ENCODE measurements around the gene PRKAG2.

Gene PRKAG2

DNA sequence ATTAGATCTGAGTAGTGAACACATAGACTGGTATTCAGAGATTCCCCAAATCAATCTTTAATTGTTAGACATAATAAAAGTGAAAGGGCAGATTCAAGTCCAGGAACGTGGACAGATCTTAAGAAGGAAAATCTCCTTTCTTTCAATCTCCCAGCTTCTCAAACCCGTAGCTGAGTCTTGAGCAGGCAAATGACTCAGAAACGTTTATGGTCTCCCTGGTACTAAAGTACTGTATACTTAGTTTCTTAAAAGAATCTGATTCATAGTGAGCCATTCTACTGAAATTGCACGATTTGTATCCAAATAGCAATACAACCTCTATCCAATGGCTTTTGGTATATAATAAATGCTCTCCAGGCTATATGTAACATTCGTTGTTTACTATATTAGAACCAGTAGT is 216.8 kb downstream of the PRKAG2 start:
- no peaks in the 10 kb centered on the region for H3K36me3 ChIP-seq (ENCODE audit: control insufficient read depth, insufficient read depth, low read length)
- H3K4me2 ChIP-seq (ENCODE audit: low read length): no peak overlapping the region
- H3K79me2 ChIP-seq: no peaks in the 10 kb centered on the region
- no peaks in the 10 kb centered on the region for H3K9me3 ChIP-seq (ENCODE audit: control insufficient read depth, low read length)
- no peak overlapping the region for H3K9ac ChIP-seq
- no peak overlapping the region for H2AFZ ChIP-seq
- no peaks in the 10 kb centered on the region for H3K27me3 ChIP-seq (ENCODE audit: control insufficient read depth, insufficient read depth, low read length)
- no peak overlapping the region for H3K27ac ChIP-seq
- H3K4me1 ChIP-seq: no peaks in the 10 kb centered on the region
- H3K4me3 ChIP-seq (ENCODE audit: low read depth, low read length): no peak overlapping the region
- no peak for TF ChIP-seq CTCF (IDR thresholded peaks at IDR 0.05)

GRCh38 chr7:151659219-151659618 is 217.7 kb downstream of the PRKAG2 start:
- no peaks in the 10 kb centered on the region for H3K36me3 ChIP-seq (ENCODE audit: control insufficient read depth, insufficient read depth, low read length)
- no peak overlapping the region for H3K4me3 ChIP-seq (ENCODE audit: low read depth, low read length)
- H3K4me1 ChIP-seq: no peaks in the 10 kb centered on the region
- no peaks in the 10 kb centered on the region for H3K27me3 ChIP-seq (ENCODE audit: control insufficient read depth, insufficient read depth, low read length)
- no peak overlapping the region for H3K27ac ChIP-seq
- H2AFZ ChIP-seq: no peak overlapping the region
- no peak overlapping the region for H3K9ac ChIP-seq
- H3K79me2 ChIP-seq: no peaks in the 10 kb centered on the region
- TF ChIP-seq CTCF (IDR thresholded peaks at IDR 0.05): no peak
- no peaks in the 10 kb centered on the region for H3K9me3 ChIP-seq (ENCODE audit: control insufficient read depth, low read length)
- no peak overlapping the region for H3K4me2 ChIP-seq (ENCODE audit: low read length)

- Histone ChIP-seq H3K27me3 (ENCODE audit: control insufficient read depth, insufficient read depth, low read length) (no peaks in the 10 kb centered on the region), H3K4me2 (ENCODE audit: low read length) (no peak overlapping the region), H3K9ac (no peak overlapping the region), H3K27ac (no peak overlapping the region), H3K9me3 (ENCODE audit: control insufficient read depth, low read length) (no peaks in the 10 kb centered on the region), H3K4me3 (ENCODE audit: low read depth, low read length) (no peak overlapping the region), H3K4me1 (no peaks in the 10 kb centered on the region), H3K79me2 (no peaks in the 10 kb centered on the region), H3K36me3 (ENCODE audit: control insufficient read depth, insufficient read depth, low read length) (no peaks in the 10 kb centered on the region), H2AFZ (no peak overlapping the region)
- TF ChIP-seq CTCF (IDR thresholded peaks at IDR 0.05): no peak
Measured at GRCh38 chr7:151658778-151659177, 218.1 kb downstream of the PRKAG2 start.

- TF ChIP-seq CTCF (IDR thresholded peaks at IDR 0.05): no peak
- H3K27me3 ChIP-seq (ENCODE audit: control insufficient read depth, insufficient read depth, low read length): no peaks in the 10 kb centered on the region
- H3K9ac ChIP-seq: no peak overlapping the region
- no peaks in the 10 kb centered on the region for H3K9me3 ChIP-seq (ENCODE audit: control insufficient read depth, low read length)
- H3K4me1 ChIP-seq: no peaks in the 10 kb centered on the region
- H3K36me3 ChIP-seq (ENCODE audit: control insufficient read depth, insufficient read depth, low read length): no peaks in the 10 kb centered on the region
- no peak overlapping the region for H3K4me3 ChIP-seq (ENCODE audit: low read depth, low read length)
- no peak overlapping the region for H3K27ac ChIP-seq
- no peaks in the 10 kb centered on the region for H3K79me2 ChIP-seq
- H3K4me2 ChIP-seq (ENCODE audit: low read length): no peak overlapping the region
- H2AFZ ChIP-seq: no peak overlapping the region
Measured at GRCh38 chr7:151657173-151657572, 219.7 kb downstream of the PRKAG2 start.

- no peaks in the 10 kb centered on the region for H3K79me2 ChIP-seq
- no peak overlapping the region for H3K27ac ChIP-seq
- no peak overlapping the region for H3K4me2 ChIP-seq (ENCODE audit: low read length)
- no peak overlapping the region for H3K9ac ChIP-seq
- no peaks in the 10 kb centered on the region for H3K9me3 ChIP-seq (ENCODE audit: control insufficient read depth, low read length)
- TF ChIP-seq CTCF (IDR thresholded peaks at IDR 0.05): no peak
- H3K36me3 ChIP-seq (ENCODE audit: control insufficient read depth, insufficient read depth, low read length): no peaks in the 10 kb centered on the region
- H3K27me3 ChIP-seq (ENCODE audit: control insufficient read depth, insufficient read depth, low read length): no peaks in the 10 kb centered on the region
- no peak overlapping the region for H3K4me3 ChIP-seq (ENCODE audit: low read depth, low read length)
- H2AFZ ChIP-seq: no peak overlapping the region
- no peaks in the 10 kb centered on the region for H3K4me1 ChIP-seq
Measured at GRCh38 chr7:151655555-151655954, 221.4 kb downstream of the PRKAG2 start.
